GM21825 (cell line): ENCODE data around the gene PNP.
"Not testable (repeated sequence)": the region's sequence is repeated elsewhere in the genome, so short reads cannot be mapped to it uniquely, and the experiment has no call there.

Source experiments
- ATAC-seq: cut with Tn5 transposase; IDR thresholded peaks from one replicate; pipeline ENCODE4 v1.9.1; 2021; ENCODE audit warnings: mild to moderate bottlenecking, moderate library complexity; ENCODE audit not compliant: unreplicated experiment

The PNP gene

DNA sequence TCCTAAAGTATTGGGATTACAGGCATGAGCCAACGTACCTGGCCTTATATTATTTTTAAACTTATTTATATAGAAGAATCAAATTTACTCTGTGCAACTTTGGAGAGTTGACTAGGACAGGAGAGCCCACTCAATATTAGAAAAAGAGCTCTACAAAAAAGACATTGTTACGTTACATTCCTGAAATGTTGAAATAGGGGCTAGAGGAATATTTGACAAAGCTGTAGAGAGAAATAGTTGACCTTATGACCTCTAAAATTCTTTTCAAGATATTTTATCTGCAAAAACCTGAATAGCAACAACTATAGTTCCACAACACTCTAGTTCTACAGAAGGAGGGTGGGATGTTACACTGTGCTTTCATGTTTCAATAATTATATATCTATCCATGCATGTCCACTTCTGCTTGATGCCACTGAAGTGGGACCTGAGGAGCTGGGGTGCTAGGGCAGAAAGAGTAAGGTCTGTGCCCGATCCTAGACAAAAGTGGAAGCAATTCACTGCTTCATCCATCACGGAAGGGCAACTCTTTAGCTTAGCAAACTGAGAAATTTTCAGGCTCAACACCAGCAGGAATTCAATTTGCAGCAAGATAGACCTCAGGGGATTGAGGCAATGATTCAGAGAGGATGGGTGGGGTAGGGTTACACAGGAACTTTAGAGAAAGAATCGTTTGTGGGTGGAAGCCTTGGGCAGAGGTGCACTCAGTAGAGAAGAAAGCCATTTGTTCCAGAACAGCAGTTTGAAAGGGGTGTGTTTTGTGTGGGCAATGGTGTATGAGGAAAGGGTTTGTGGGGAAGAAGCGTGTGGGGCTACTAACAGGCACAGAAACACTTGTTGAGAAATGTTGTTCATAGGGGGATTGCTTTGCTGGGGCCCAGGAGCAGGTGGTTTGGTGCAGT is 20.1 kb downstream of the PNP start:
- peak; percentile 48 for ATAC-seq

GRCh38 chr14:20490563-20490962 is 21.4 kb downstream of the PNP start:
- ATAC-seq = no peak

DNA sequence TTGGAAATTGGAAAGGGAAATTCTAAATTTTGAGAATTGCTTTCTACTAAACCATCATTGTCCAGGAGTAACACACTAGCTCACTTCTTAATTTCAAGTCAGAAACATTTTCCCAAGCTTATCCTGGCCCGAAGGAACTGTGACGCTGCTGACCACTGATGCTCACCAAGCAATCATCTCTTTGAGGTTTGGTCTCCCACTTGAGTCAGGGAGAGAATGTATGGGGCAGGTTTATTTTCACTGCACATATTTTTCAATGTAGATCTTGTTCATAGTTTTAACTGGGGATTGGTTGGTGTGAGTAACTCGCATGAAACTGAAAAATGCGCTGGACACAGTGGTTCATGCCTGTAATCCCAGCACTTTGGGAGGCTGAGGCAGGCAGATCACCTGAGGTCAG is 23.3 kb downstream of the PNP start:
- no peak for ATAC-seq

DNA sequence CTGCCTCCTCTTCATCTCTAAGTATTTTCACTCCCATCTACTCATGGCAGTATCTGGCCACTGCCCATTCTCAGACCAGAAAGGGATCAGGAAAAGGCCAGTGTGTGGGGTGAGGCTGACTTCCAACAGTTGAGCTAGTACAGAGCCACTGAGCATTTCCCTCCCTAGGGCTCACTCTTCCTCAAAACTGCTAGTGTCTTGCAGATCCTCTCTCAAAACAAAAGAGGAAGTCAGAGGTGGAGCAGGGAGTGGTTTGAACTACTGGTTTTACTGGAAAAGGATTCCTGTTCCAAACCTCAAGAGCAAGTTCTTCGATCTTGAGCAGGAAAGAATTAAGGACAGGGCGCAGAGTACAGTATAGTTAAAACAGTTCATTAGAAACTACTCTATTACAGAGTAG is 24.4 kb downstream of the PNP start:
- no peak for ATAC-seq

- ATAC-seq = no peak
Measured at GRCh38 chr14:20494935-20495766, 25.9 kb downstream of the PNP start.

DNA sequence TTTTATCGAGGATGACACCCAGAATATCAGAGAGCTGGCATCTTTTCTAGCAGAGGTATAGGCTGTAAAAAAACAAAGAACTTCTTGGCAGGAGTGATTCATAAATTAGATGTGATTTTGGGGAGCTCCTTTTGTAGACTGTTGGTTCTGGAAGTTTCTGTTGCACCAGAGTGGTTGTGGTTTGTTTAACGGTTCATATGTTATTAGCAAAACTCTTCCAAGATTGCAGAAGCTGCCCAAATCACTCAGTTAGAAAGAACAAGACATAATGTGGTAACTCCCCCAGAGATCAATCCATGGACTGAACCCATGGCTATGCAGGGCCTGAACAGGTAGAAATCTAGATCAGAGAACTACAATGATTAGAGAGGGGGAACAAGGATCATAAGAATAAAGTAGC is 29.4 kb downstream of the PNP start:
- ATAC-seq = no peak

GRCh38 chr14:20499108-20499507 is 29.9 kb downstream of the PNP start:
- no peak for ATAC-seq

DNA sequence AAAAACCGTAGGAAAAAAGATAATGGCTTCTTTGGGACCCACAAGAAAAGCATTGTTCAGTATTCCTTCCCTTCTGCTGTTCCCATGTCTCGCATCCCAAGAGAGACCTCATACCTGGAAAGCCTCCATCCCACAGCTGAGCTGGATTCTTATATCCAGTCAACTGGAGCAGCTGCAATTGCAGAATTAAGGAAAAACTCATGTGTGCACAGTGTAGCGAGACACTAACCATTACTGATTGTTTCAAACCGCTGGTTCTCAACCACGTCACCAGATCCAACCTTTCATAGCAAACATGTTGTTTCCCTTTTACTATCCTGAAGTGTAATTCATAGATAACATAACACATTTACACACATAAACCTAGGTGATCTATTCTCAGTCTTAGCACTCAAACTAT is 30.7 kb downstream of the PNP start:
- ATAC-seq = no peak

GRCh38 chr14:20501346-20501745 is 32.1 kb downstream of the PNP start:
- ATAC-seq = no peak

DNA sequence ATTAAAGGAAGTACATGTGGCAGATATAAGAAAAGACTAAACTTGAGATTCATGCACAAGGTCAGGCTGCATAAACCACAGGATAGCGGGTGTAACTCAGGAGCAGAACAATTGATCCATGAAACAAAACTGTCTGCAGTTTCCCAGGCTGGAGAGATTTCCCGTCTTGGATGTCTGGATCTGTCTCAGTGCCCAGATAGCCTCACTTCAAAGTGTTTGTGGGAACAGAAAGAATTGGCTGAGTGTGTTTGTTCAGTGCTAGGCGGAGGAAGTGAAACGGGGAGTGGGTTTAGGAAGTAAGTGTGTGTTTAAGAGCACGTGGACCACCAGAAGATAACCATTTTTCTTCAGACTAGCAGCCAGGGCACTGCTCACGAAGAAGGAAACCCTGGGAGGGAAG is 34.7 kb downstream of the PNP start:
- ATAC-seq = no peak

DNA sequence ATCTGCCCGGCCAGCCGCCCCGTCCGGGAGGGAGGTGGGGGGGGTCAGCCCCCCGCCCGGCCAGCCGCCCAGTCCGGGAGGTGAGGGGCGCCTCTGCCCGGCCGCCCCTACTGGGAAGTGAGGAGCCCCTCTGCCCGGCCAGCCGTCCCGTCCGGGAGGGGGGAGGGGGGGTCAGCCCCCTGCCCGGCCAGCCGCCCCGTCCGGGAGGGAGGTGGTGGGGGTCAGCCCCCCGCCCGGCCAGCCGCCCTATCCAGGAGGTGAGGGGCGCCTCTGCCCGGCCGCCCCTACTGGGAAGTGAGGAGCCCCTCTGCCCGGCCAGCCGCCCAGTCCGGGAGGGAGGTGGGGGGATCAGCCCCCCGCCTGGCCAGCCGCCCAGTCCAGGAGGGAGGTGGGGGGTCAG is 37.1 kb downstream of the PNP start:
- ATAC-seq = not testable (repeated sequence)

GRCh38 chr14:20506752-20507151 is 37.5 kb downstream of the PNP start:
- ATAC-seq = not testable (repeated sequence)

DNA sequence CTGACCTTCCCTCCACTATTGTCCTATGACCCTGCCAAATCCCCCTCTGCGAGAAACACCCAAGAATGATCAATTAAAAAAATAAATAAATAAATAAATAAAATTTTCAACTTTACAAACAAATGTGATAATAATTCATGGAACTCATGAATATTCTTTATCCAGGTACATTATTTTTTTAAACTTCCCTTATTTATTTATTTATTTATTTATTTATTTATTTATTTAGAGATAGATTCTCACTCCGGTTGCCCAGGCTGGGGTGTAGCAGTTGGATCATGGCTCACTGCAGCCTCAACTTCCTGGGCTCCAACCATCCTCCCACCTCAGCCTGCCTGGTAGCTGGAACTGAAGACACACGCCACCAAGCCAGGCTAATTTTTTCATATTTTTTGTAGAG is 38.3 kb downstream of the PNP start:
- ATAC-seq = not testable (repeated sequence)

GRCh38 chr14:20508367-20508766 is 39.2 kb downstream of the PNP start:
- no peak for ATAC-seq

GRCh38 chr14:20512177-20512905 is 43.1 kb downstream of the PNP start:
- ATAC-seq = no peak

DNA sequence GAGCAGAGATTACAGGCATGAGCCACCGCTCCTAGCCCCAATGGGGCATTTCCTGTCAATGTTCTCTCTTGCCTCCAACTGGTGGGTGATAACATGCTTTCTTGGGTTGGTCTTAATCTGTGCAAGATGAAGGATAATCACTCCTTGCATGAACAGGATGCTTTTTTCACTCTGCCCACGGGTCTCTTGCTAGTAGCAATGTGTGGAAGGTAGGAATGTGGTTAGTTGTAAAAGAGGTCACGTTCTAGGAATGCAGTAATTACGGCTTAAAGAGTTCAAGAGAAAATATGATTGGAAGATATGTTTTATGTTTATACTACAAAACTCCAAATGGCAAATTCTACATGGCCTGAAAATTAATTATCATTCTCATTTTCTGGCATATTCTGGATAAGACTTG is 46.6 kb downstream of the PNP start:
- no peak for ATAC-seq

DNA sequence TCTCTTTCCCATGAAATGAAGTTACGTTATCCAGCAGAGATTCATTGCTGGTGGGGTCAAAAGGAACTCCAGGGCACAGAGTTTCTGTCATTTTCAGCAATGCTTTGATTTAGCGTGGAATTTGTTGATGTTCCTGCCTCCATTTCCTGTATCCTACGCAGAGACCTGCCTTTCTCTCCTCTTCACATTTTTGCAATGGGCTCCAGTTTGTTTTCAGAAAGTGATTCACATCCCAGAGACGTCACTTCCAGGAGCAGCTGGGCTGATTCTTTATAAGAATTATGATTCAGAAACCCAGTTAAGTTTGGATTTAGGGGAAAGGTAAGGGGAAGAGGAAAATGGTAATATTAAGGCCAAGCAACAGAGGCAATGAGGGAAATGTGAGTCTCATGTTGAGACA is 47.7 kb downstream of the PNP start:
- no peak for ATAC-seq

DNA sequence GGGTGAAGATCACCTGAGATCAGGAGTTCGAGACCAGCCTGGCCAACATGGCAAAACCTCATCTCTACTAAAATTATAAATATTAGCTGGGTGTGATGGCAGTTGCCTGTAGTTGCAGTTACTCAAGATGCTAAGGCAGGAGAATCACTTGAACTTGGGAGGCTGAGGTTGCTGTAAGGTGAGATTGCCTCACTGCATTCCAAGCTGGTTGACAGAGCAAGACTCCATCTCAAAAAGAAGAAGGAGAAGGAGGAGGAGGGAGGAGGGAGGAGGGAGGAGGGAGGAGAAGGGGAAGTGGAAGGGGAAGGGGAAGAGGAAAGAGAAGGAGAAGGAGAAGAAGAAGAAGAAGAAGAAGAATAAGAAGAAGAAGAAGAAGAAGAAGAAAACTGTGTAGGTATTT is 53.1 kb downstream of the PNP start:
- ATAC-seq = no peak

DNA sequence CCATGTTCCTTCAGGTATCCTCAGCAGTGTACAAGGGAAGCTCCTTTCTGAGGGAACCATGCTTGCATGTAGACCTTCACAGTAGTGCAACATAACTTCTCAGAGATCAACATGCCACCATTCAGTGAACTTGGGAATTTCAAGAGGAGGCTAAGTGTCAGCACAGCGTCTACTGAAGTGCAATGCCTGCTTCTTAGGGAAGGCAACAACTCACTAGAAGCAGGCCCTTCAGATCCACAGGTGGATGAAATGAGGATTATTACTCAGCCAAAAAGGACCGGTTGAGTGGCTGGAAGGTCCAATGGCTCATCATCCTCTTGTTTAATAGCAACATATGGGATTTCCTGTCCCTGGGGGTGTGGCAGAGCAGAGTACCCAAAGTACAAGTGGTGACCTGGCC is 54.8 kb downstream of the PNP start:
- ATAC-seq = no peak
